Left renal pelvis (tissue), 4 donors: ENCODE results near the gene MANEAL. TPM values are rescaled to one million over a fixed set of nuclear protein-coding genes. Genes with fewer than 3 reads are reported as not detected.

Source experiments
- DNase-seq, 4 donors: peaks; one replicate each; pipeline ENCODE4 v3.0.0-alpha.2; 2013; ENCODE audit warnings: low read depth in 4 of 4, low spot score in 3 of 4
- polyA plus RNA-seq, 4 donors: library from polyadenylated mRNA; unstranded; fragments of 120-200 nt; gene quantifications; one replicate each; pipeline ENCODE4 v1.2.1, GENCODE V29; 2013; ENCODE audit not compliant: insufficient read length in 4 of 4

Gene MANEAL
- polyA plus RNA-seq, 4 donors: 3.6 to 4.7 (median 4.3) TPM

DNA sequence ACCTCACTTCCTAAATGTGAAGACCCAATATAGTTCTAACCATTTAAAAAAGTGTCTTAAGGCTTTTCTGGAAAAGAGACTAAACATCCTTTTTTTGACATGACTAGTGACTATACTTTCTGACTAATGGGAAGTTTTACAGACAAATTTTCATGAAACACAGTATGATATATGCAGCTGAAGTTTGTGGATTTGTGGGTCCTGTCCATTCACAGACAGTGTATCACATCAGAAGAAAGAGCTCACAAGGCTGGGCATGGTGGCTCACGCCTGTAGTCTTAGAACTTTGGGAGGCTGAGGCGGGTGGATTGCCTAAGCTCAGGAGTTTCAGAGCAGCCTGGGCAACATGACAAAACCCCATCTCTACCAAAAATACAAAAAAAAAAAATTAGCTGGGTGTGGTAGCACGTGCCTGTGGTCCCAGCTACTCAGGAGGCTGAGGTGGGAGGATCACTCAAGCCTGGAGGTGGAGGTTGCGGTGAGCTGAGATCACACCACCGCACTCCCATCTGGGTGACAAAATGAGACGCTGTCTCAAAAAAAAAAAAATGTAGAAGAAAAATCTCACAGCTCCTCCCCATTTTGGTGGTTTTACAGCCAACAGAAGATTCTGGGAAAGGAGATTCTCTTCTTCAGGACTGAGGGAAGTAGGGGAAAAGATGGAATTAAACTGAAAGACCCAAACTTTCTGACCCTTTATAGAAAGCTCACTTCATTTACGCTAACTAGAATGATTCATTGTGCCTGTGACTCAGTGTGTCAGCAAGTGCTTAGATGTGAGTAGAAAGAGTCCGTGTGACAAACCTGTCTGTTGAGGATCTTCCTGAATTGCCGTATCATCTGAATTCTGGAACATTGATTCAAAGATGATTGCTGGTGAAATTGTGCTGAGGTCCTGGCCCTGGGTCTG is 29.5 kb downstream of the MANEAL start:
- no peak for DNase-seq

DNA sequence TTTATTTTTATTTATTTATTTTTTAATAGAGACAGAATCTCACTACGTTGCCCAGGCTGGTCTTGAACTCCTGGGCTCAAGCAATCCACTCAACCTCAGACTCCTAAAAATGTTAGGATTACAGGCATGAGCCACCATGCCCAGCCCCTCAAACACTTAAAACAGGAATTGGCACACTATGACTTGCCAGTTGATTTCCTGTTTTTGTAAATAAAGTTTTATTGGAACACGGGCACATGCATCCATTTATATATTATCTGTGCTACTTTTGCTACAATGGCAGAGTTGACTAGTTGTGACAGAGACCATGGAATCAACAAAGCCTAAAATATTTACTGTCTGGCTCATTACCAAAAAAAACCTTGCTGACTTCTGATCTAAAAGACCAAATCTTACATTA is 30.4 kb downstream of the MANEAL start:
- DNase-seq: no peak

DNA sequence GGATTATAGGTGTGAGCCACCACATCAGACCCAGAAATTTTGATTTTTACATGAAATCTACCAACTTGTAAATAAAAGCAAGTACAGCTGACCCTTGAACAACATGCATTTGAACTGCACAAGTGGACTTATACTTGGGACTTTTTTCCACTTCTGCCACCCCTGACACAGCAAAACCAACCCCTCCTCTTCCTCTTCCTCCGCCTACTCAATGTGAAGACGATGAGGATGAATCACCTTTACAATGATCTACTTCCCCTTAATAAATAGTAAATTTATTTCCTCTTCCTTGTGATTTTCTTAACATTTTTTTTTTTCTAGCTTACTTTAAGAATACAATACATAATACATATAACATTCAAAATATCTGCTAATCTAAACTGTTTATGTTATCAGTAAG is 31.9 kb downstream of the MANEAL start:
- DNase-seq: no peak

DNA sequence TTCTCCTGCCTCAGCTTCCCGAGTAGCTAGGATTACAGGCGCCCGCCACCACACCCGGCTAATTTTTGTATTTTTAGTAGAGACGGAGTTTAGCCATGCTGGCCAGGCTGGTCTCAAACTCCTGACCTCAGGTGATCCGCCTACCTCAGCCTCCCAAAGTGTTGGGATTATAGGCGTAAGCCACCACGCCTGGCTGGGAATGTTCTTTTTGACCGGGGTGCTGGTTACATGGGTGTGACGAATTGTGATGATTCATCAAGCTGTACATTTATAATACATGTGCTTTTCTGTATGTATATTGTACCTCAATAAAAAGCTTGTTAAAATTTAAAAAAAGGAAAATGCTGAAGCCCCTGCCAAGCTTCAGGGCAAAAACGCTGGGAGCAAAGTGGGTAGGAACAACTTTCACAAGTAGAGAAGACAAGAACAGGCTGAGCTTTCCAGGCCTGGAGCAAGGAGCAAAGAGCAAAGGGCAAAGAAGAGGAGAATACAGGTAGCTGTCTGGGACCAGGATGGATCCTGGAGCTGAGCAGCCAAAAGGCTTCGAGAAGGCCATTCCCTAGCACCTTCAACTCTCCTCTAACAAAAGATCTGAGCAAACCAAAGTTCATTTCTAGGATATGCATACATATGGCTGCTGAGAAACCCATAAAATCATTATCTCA is 34.9 kb downstream of the MANEAL start:
- no peak for DNase-seq

DNA sequence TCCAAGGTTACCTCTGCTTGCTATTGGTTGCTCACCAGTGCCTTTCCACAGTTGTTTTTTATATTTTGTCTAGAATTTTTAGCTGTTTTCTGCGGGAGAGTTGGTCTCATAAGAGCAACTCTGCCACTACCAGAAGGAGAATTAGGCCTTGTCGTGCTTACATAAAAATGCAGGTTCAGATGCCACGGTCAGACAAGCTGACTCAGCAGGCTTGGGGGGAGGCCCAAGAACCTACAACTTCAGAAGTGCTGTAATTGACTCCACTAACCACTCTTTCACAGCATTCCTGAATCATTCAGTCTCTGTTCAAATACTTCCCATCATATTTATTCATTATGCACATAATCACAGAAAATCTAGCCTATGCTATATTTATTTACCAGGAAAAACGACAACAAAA is 37.5 kb downstream of the MANEAL start:
- no peak for DNase-seq

DNA sequence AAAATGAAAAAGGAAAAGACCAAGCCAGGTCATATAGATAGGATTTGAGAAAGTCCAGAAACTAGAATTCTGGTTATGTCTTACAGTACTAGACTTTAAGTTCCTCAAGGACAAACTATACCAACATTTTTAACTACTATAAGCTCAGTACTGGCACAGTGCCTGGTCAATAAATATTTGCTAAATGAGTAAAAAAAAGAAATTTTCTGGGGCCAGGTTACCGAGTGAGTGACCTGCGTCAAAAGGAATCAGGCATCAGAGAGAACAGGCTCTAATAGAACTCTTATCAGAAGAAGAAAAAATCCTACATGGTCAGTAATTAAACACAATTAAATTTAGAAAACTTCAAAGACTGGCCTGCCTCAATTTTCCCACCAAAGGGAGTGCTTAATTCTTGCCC is 38.2 kb downstream of the MANEAL start:
- DNase-seq: no peak

DNA sequence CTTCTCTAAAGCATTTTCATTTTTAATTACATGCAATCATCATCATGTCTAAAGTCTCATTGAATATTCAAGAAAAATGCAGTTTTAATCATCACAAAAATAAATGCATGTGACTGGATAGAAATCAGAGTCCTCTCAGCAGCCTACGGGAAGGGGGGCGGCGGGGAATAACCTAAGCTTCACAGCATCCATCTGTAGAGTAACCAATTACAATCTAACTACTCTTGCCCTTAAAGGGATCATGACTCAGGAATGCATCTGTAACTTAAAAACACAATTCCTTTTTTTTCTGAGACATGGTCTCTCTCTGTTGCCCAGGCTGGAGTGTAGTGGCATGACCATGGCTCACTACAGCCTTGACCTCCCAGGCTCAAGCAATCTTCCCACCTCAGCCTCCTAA is 43.1 kb downstream of the MANEAL start:
- DNase-seq: no peak

DNA sequence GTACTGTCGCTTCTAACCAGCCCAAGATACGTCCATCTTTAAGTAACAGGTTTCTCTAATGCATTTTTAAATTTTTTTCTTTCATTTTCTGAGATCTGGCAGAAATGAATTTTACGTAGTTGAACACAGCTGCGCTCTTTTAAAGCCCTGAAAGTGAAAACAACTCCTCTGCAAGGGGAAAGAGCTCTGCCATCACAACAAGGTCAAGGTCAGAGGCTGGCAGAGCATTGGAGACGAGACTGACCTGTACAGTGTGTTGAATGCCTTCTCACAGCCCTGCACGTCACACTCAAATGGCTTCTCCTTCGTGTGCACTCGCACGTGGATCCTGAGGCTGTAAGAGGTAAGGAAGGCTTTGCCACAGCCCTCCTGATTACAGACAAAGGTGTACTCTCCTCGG is 46.0 kb downstream of the MANEAL start:
- DNase-seq: no peak

DNA sequence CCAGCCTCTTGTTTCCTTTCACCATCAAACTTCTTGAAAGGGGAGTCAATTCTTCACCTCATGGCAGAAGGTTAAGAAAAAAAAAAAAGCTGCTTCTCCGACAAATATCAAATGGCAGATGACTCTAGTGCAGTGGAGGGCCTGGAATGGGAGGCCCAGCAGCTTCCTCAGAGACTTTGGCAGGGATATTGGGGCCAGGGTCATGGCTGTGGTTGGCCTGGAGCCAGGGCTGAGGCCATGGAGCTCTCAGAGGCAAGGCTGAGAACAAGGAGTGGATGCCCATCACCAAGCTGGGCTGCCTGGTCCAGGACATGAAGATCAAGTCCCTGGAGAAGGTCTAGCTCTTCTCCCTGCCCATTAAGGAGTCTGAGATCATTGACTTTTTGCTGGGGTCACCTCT is 47.1 kb downstream of the MANEAL start:
- DNase-seq: no peak

DNA sequence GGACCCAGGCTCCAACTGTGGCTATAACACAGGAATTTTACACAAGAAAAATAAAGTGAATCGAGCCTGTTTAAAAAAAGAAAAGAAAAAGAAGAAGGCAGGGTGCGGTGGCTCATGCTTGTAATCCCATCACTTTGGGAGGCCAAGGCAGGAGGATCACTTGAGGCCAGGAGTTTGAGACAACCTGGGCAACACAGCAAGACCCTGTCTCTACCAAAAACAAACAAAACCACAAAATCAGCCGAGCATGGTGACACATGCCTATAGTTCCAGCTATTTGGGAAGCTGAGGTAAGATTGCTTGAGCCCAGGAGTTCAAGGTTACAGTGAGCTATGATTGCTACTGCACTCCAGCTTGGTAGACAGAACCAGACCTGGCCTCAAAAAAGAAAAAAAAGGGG is 48.0 kb downstream of the MANEAL start:
- no peak for DNase-seq

DNA sequence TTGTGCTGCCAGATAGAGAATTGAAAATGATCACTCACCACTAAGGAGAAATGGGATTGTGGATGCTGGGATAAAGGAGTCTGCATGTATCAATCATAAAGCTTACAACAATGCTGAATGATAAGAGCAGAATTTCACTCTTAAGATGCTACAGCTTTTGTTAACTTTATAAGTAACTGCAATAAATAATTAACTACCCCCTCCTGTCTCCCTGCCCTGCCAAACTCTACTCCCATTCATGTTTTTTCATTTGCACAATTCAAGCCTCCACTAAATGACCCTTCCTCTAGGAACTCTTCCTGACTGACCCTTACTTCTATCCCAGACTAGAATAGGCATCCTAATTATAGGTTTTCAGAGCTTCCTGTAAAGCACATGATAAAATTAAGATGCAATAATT is 50.9 kb downstream of the MANEAL start:
- DNase-seq: no peak

DNA sequence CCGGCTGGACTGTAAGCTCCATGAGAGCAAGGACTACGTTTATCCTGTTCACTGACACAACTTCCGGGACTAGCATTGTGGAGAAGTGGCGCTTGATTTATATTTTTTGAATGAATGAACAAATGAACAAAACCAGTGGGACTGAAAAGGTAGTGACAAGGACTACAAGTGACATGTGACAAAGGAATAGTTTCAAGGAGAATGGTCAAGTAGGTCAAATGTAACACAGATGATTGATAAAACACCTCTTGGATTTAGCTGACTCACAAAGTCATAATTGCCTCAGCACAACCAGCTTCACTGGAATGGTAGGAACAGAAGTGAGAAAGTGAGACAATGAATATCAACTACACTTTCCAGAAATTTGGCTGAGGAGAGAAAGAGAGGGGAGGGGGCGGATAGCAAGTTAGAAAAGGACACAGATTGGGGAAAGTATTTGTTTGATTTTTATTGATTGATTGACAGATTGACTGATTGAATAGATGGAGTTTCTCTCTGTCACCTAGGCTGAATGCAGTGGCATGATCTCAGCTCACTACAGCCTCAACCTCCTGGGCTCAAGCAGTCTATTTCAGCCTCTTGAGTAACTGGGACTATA is 51.5 kb downstream of the MANEAL start:
- no peak for DNase-seq

DNA sequence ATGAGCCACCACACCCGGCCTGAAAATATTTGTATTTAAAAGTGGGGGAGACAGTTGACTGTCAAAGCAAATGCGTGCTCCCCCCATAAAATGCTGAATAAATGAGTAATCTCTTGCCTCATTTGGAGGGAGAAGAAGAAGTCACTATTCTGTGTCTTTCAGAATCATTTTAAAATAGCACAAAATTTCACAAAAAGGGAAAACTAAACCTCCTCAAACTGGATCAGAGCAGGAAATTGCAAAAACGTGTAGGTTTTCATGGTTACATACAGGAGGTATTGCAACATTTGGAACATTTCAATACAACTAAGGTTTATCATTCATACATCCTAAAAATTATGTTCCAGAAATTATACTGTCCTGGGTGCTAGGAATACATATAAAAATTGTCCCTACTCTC is 52.1 kb downstream of the MANEAL start:
- no peak for DNase-seq

DNA sequence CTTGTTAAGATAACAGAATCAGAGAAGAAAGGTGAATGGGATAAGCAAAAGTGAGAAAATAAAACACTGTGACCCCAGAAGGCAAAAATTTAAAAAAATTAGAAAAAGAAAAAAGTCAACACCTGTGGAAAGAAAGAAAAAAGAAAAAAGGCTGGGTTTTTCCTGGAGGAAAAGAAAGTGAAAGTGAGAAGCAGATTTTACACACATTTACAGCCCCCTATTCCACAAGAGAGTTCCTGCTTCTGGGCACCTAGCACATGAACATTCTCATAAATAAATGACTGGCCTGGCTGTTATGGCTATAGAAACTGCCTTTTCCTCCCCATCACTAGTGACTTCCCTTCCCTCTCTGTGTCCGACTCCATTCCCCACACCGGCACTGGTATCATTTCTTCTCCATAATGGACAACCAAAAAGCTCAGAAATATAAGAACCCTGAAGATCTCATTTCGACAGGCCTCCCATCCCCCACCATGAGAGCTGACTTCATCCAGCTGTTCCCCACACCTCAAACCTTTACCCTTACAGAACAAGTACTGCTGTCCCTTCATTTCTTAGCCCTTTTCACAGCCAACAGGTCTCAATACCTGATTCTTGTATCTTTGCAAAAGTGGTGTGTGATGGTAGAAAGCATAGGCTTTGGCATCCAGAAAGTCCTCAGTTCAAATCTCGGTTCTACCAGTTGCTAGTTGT is 53.1 kb downstream of the MANEAL start:
- no peak for DNase-seq

DNA sequence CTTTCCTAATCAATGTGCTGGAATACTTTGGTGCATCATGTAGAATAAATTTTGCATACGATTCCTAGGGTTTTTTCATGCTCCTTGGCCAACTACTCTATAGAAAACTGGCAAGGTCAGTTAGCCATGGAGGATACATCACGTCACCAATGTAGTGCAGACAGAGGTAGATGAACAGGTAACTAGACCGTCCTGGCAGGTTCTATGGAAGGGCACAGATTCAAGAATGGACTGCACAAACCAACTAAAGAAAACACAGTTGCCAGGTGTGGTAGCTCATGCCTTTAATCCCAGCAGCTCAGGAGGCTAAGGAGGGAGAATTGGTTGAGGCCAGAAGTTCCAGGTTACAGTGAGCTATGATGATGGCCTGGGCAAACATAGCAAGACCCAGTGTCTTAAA is 55.8 kb downstream of the MANEAL start:
- DNase-seq: no peak

DNA sequence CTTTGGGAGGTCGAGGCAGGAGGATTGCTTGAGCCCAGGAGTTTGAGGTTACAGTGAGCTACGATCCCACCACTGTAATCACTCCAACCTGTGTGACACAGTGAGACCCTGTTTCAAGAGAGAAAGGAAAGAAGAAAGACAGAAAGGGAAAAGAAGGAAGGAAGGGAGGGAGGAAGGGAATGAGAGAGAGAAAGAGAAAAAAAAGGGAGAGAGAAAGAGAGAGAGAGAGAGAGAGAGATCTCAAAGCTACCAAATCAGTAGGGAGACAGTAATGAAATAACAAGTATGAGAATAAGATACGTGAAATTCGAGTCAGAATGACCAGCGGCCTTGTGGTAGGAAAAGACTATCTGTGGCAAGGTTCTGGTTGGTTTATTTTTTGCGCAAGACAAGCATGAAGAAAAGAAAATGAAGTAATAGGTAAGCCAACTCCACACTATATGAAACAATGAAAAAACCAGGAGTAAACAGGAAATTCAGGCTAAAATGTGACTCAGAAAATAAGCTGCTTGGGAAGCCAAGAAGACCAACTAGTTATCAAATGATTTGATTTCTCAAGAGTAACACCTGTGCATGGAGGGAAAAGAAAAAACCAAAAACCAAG is 56.8 kb downstream of the MANEAL start:
- DNase-seq: no peak

Other genes starting within 250 kb of the MANEAL start
- 10 to 100 TPM; 12.2 to 14.8 (median 14.3) TPM for gene SNIP1, start 239.6 kb upstream of the MANEAL start, polyA plus RNA-seq
- 10 to 100 TPM; 18.0 to 72.4 (median 57.8) TPM for gene DNALI1, start 236.9 kb upstream of the MANEAL start, polyA plus RNA-seq
- 10 to 100 TPM; 55.5 to 85.3 (median 68.5) TPM for gene GNL2, start 197.9 kb upstream of the MANEAL start, polyA plus RNA-seq
- gene RSPO1, start 159.0 kb upstream of the MANEAL start, polyA plus RNA-seq: 10 to 100 TPM in 1 of 4 donors, 1 to 10 TPM in 3; 6.0 to 28.9 (median 7.0) TPM
- gene CDCA8, start 101.3 kb upstream of the MANEAL start, polyA plus RNA-seq: 10 to 100 TPM; 14.9 to 17.0 (median 16.4) TPM
- gene EPHA10, start 28.7 kb upstream of the MANEAL start, polyA plus RNA-seq: under 1 TPM; 0.09 to 0.40 (median 0.24) TPM
- 10 to 100 TPM; 20.9 to 35.2 (median 23.9) TPM for gene C1orf122, start 13.9 kb downstream of the MANEAL start, polyA plus RNA-seq
- 10 to 100 TPM; 12.1 to 14.3 (median 12.6) TPM for gene YRDC, start 14.4 kb downstream of the MANEAL start, polyA plus RNA-seq
- 10 to 100 TPM in 2 of 4 donors, 1 to 10 TPM in 2; 7.7 to 10.9 (median 9.3) TPM for gene MTF1, start 65.7 kb downstream of the MANEAL start, polyA plus RNA-seq
- gene INPP5B, start 153.2 kb downstream of the MANEAL start, polyA plus RNA-seq: 10 to 100 TPM; 17.9 to 24.7 (median 20.5) TPM
- gene SF3A3, start 196.2 kb downstream of the MANEAL start, polyA plus RNA-seq: 100 to 1,000 TPM in 3 of 4 donors, 10 to 100 TPM in 1; 91.7 to 115 (median 106) TPM
- gene FHL3, start 211.7 kb downstream of the MANEAL start, polyA plus RNA-seq: 10 to 100 TPM; 18.0 to 39.2 (median 23.4) TPM
- gene UTP11, start 218.9 kb downstream of the MANEAL start, polyA plus RNA-seq: 10 to 100 TPM; 41.5 to 52.3 (median 44.3) TPM